GM18505 (cell line): ENCODE data around the gene ASTE1.
"Not testable (repeated sequence)": the region's sequence is repeated elsewhere in the genome, so short reads cannot be mapped to it uniquely, and the experiment has no call there.

Experiments used
- ATAC-seq: cut with Tn5 transposase; IDR thresholded peaks from one replicate; pipeline ENCODE4 v1.9.1; 2021; ENCODE audit not compliant: unreplicated experiment
- POLR2A ChIP-seq: IDR thresholded peaks from 4 replicates; pipeline ENCODE4 v1.6.1; 2011; ENCODE audit warnings: borderline replicate concordance; ENCODE audit not compliant: insufficient read depth, insufficient read length; ENCODE audit errors: extremely low read depth

Gene ASTE1

DNA sequence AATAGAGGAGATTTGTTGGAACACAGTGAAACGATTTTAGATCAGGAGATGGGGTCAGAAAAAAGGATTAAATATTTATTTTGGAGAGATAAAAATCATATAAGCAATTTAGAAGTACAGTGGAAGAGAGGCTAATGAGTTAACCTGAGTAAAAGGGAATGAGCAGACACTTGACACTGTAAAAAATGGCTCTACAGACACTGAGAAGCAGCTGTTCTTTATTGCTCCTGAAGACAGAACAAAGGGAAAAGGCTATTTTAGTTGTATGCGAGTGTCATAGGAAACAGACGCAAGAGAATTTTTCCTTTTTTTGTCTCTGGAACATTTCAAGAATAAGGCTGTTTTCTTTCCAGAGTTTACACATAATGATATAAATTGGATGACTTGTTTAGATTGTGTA is 34.3 kb downstream of the ASTE1 start:
- TF ChIP-seq POLR2A, result no peak
- no peak for ATAC-seq

DNA sequence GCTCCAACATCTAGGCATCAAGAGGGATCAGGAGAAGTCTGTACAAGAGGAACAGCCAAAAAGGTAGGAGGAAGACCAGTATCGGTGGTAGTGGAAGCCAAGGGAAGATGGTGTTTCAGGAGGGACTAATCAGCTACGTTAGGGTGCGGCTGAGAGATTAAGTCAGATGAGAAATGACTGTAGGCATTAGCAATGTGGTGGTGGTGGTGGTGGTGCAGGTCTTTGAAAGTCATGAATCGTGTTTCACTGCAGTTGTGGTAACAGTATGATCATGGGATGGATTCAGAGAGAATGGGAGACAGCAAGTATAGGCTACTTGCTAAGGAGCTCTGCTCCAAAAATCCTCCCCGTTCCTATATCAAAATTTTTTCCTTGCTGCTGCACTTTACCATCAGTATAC is 35.5 kb downstream of the ASTE1 start:
- no peak for ATAC-seq
- no peak for TF ChIP-seq POLR2A

DNA sequence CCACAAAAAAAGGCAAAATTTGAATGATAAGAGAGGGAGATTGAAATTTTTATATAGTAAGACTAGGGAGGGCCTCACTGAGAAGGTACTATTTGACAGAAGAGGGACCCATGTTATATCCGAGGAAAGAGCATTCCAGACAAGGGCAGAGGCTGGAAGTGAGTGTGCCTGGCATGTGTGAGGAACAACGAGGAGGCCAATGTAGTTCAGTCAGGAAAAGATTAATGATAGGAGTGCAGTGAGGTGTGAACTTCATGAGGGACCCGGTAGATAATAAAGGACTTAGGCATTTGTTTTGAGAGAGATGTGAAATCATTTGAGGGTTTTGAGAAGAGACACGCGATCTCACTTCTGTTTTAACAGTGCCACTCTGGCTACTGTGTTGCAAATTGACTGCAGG is 36.3 kb downstream of the ASTE1 start:
- no peak for ATAC-seq
- TF ChIP-seq POLR2A, result no peak

DNA sequence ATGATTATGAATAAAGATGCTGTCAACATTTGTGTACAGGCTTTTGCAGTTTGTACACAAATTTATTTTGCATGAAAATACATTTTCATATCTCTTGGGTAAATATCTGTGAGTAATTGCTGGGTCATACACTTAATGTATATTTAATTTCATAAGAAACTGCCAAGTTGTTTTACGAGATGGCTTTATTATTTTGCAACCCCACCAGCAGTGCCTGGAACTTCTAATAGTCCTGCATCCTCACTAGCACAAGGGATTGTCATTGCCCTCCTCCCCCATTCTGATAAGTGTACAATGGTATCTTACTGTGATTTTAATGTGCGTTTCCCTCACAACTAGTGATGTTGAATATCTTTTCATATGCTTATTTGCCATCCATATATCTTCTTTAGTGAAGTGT is 45.2 kb downstream of the ASTE1 start:
- TF ChIP-seq POLR2A, result no peak
- ATAC-seq, result no peak

DNA sequence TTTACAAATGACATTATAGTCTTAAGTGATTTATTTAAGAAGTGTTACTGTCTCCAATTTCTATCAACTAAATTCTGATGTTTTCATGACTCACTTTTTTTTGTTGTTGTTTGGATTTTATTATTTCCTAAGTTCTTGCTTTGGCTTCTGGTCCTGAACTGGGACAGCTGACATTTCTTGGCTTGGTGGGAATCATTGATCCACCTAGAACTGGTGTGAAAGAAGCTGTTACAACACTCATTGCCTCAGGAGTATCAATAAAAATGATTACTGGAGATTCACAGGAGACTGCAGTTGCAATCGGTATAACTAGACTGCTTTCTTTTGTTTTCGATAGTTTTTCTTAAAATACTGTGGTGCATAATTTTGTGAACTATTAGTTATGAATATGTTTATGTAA is 47.5 kb downstream of the ASTE1 start:
- TF ChIP-seq POLR2A, result no peak

DNA sequence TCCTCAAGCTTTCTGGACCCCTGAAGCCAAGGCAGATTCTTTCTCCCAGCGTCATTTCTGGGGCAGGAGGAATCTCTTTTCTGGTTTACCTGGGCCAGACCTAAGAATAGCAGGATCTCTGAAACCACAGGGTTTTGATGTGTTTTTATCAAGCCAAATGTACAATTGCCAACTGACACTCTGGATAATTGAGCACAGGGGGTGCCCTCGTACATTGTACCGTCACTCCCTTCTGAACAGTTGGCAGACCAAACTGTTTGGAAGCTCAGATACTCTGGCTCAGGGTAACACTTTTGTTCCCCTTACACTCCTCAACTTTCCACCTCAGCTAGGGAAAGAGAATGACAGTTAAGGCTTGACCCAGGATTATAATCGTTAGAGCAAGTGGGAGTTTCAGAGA is 49.9 kb downstream of the ASTE1 start:
- TF ChIP-seq POLR2A, result no peak
- ATAC-seq, result no peak

More for the DNA sequence above, 47.5 kb downstream of the ASTE1 start:
- ATAC-seq, result no peak

DNA sequence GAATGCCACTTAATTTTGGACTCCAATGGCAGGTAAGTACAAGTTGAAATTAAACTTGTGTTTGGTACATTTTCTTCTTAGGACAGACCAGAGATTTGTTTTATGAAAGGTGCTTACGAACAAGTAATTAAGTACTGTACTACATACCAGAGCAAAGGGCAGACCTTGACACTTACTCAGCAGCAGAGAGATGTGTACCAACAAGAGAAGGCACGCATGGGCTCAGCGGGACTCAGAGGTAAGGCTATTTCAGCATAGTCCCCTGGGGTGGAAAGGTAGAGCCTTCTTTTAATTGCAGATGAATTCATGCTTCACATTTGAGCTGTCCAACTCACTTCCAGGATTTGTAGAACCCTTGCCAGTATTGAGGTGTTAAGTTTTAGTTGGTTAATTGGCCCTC is 51.4 kb downstream of the ASTE1 start:
- ATAC-seq, result no peak
- no peak for TF ChIP-seq POLR2A

DNA sequence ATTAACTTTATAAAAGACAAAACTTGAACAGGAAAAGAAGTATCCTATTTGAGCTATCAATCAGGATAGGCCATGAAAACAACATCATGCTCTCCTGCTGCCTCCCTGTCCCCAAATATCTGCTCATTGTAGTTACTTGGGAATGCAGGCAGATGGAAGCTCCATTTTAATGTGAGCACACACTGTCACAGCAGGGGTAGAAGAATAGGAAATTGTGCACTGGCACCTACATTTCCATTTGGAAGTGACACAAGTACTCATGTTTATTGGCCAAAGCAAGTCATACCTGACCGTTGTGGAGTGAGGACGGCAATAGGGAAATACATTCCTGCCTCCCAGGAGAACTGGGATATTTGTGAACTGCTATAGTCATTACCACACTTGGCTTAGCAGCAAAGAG is 52.4 kb downstream of the ASTE1 start:
- no peak for TF ChIP-seq POLR2A
- ATAC-seq, result no peak

DNA sequence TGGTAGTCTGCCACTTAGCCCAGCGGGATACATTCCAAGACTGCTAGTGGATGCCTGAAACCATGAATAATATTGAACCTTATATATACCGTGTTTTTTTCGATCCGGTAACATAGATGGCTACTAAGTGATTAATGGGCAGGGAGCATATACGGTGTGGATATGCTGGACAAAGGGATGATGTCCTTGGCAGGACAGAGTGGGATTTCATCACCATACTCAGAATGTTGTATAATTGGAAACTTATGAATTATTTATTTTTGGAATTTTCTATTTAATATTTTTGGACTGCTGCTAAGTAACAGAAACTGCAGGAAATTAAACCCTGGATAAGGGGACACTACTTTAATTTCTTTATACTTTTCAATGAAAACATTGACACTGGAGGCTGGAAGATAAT is 53.2 kb downstream of the ASTE1 start:
- ATAC-seq, result no peak
- no peak for TF ChIP-seq POLR2A

DNA sequence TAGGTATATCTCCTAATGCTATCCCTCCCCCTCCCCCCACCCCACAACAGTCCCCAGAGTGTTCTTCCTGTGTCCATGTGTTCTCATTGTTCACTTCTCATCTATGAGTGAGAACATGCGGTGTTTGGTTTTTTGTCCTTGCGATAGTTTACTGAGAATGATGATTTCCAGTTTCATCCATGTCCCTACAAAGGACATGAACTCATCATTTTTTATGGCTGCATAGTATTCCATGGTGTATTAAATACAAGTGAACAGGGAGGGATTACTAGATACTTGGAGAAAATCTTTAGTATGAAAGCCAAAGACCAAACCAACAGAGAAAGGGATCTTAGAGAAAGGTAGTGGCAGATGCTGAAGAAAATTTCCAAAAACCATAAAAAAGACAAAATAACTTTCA is 54.0 kb downstream of the ASTE1 start:
- not testable (repeated sequence) for ATAC-seq

DNA sequence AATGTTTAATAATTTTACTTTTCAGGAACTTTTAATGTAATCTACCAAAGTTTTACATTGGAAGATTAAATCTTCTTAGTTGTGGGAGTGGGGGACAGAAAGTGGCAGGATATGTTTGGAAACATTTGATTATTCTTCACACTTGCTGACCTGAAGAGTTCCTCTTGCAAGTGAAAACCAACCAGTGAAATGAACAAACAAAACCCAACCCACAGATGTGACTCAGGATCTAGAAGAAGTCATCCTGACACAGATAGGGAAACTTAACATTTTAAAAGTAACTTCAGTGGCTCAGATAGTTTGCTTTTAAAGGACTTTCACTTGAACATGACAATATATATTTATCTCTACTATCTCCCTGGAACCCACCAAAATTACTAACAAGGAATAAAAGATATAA is 55.4 kb downstream of the ASTE1 start:
- ATAC-seq, result no peak
- TF ChIP-seq POLR2A, result no peak

DNA sequence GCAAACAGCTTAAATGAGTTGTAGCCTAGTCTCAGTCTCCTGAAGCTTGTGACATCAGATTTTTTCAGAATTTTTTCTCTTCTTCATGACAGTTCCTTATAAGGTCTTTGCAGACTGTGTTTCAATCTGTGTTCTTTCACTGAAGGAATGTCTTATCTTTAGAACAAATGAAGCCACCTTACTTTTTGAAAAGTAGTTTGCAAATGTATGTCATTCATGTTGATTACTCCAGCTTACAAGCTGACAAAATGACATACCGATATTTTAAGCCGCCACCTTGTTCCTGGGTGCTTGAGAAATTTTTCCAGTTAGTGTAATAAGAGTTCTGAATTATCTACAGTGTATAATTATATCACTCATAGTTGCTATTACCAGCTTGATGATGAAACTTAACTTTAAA is 57.0 kb downstream of the ASTE1 start:
- ATAC-seq, result no peak
- TF ChIP-seq POLR2A, result no peak

DNA sequence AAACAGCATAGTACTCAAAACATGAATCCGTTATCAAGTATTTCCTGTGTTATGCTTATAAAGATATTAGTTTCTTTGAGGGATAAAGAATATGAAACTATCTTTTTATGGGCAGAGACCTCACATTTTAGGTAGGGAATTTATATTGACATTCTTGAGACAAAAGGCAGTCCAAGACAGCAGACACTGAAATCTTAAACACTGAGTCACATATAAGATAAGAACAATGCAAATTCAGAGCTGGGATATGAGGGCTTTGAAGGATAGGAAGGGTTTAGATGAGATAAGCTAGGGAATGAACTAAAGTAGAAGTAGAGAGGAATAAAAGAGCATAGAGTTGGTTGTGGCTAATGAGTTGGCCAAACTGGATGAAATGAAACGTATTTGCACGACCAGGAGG is 58.4 kb downstream of the ASTE1 start:
- no peak for TF ChIP-seq POLR2A
- no peak for ATAC-seq

DNA sequence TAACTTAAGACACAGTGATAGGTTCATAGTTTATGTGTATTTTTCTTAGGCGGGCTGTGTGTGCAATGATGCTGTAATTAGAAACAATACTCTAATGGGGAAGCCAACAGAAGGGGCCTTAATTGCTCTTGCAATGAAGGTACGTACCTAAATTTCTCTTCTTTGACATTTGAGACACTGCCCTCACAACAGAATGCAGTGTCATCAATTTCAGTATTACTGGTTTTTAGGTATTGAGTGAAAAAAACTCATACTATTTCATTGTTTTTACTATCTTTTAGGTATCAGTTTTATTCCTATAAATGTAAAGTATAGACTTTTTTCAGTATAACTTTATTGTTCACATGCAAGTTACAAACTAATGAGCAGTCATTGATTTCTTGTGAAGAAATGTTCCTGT is 59.3 kb downstream of the ASTE1 start:
- no peak for TF ChIP-seq POLR2A
- no peak for ATAC-seq

DNA sequence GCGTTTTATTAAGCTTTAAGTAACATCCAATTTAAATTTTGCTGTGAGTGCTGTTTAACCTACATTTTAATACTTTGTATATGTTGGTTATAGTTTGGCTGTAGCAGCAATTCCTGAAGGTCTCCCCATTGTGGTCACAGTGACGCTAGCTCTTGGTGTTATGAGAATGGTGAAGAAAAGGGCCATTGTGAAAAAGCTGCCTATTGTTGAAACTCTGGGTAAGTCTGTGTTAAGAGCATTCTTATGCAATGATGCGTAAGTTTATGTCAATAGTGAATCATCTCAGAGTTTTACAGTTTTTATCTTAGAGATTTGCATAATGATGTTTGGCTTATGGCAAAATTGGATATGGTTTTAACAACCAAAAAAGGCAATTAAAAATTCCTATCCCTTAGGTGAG is 62.7 kb downstream of the ASTE1 start:
- TF ChIP-seq POLR2A, result no peak

More for the DNA sequence above, 62.7 kb downstream of the ASTE1 start:
- no peak for ATAC-seq
